Measurements from ENCODE around the gene TRAF3IP3.
"Not testable (repeated sequence)": the region's sequence is repeated elsewhere in the genome, so short reads cannot be mapped to it uniquely, and the experiment has no call there.

Gene TRAF3IP3

DNA sequence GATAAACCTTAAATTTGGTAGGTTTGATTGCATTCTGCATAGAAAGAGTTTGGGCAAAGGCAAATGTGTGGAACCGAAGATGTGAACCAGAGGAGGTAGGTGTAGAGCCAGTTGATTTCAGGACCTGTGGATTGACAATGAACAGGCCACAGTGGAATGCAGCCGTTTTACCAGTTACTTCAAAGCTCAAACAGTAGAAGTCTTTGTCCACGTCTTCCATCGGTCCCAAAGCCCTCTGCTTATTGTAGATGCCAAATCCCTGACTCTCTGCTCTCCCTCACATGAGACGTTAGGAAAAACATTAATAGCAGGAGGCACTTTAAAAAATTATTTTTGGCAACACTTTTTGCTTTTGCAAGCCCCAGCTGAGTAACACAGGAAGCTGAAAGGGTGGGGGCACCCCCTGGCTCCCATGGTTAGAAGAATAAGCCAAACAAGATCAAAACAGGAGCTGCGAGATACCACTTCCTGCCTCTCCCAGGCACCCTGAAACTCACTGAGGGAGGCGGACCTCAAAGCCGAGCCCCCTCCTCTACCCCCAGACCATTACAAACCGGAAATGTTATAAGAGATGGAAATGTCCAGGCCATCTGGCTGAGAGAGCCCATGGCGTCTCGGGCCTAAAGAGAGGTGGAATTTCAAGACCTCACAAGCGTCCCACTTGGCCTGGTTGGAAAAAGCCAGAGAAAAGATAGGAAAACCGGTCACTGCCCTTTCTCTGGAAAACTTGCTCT, 13.5 kb downstream of the TRAF3IP3 start:
- DNase-seq = no peak

- DNase-seq = no peak
Measured at GRCh38 chr1:209769971-209770370, 14.1 kb downstream of the TRAF3IP3 start.

- no peak for DNase-seq
Measured at GRCh38 chr1:209770636-209771415, 15.0 kb downstream of the TRAF3IP3 start.

GRCh38 chr1:209772126-209772525, 16.3 kb downstream of the TRAF3IP3 start:
- no peak for DNase-seq

- no peak for DNase-seq
Measured at GRCh38 chr1:209774592-209774991, 18.7 kb downstream of the TRAF3IP3 start.

DNA sequence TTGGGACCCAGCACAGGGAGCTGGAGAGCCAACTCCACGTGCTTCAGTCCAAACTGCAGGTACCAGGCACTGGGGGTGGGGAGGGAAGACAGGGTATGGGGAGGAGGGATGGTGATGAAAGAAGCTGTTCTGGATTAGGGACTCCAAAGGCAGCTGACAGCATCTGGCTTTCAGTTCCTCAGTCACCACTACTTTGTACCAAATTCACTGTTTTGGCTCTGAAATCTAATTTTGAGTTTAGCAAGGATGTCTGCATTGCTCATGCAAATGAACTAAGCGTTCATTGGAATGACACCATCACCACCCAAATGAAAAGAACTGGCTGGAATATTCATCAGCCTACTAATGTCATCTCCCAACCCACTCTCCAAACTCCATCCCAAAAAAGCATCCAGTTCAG, 19.8 kb downstream of the TRAF3IP3 start:
- DNase-seq = no peak

- DNase-seq = no peak
Measured at GRCh38 chr1:209777587-209777986, 21.7 kb downstream of the TRAF3IP3 start.

- DNase-seq = no peak
Measured at GRCh38 chr1:209778102-209778501, 22.2 kb downstream of the TRAF3IP3 start.

DNA sequence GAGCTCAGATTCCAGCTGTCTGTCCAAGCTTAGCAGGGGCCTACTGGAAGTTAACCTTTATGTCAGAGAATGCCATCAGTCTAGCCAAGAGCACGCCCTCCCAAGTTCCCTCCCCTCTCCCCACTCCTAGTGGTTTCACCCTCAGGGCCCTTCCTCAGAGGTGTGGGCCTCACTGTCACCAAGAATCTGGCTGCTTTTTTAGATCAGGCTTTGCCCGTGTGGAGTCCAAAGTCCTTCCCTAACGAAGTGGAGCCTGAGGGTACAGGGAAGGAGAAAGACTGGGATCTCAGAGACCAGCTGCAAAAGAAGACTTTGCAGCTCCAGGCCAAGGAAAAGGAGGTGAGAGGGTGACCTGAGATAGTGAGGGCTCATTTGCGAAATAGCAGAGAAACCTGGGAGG, 24.4 kb downstream of the TRAF3IP3 start:
- DNase-seq = no peak

GRCh38 chr1:209783386-209783785, 27.5 kb downstream of the TRAF3IP3 start:
- no peak for DNase-seq

- DNase-seq = peak; percentile 84
Measured at GRCh38 chr1:209784265-209785169, 28.7 kb downstream of the TRAF3IP3 start, which contains the start of gene C1orf74. Gene C1orf74 (minus strand): TSS chr1:209784559. CDS start chr1:209783634, 925 bp downstream.

DNA sequence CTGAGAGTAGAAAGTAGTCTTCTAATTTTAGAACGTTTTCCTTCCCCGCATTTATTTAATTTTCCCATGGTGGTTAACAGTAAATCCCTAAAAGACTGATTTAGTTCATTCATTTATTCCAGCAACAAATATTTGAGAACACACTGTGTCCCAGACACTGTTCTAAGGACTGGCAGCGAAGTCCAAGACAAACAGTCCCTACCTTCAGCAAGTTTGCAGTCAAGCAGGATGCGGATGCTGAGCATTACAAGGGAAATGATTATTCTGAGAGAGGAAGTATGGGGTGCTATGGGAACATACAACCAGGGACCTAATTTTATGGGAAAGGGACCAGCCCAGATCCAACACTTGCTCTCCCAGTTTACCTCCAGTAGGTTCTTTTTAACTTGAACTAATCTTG, 29.7 kb downstream of the TRAF3IP3 start:
- no peak for DNase-seq

DNA sequence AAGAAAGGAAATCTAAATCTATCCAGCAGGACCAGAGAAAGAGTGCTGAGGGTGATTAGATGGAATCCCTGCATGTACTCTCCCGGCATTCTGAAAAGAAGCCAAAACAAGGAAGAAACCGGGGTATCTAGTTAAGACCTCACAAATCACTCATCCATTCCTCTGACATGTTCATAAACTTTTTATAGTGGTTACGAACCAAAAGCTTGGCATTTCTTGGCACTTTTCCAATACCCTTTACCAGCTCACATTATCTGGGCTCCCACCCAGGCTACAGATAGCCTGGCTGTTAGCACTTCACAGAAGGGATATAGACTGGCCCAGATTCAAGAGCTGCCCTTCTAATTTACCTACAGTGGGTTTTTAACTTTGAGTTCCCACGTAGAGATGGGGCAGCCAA, 30.3 kb downstream of the TRAF3IP3 start:
- no peak for DNase-seq

GRCh38 chr1:209787551-209787950, 31.7 kb downstream of the TRAF3IP3 start:
- no peak for DNase-seq

- no peak for DNase-seq
Measured at GRCh38 chr1:209789245-209789644, 33.4 kb downstream of the TRAF3IP3 start.

DNA sequence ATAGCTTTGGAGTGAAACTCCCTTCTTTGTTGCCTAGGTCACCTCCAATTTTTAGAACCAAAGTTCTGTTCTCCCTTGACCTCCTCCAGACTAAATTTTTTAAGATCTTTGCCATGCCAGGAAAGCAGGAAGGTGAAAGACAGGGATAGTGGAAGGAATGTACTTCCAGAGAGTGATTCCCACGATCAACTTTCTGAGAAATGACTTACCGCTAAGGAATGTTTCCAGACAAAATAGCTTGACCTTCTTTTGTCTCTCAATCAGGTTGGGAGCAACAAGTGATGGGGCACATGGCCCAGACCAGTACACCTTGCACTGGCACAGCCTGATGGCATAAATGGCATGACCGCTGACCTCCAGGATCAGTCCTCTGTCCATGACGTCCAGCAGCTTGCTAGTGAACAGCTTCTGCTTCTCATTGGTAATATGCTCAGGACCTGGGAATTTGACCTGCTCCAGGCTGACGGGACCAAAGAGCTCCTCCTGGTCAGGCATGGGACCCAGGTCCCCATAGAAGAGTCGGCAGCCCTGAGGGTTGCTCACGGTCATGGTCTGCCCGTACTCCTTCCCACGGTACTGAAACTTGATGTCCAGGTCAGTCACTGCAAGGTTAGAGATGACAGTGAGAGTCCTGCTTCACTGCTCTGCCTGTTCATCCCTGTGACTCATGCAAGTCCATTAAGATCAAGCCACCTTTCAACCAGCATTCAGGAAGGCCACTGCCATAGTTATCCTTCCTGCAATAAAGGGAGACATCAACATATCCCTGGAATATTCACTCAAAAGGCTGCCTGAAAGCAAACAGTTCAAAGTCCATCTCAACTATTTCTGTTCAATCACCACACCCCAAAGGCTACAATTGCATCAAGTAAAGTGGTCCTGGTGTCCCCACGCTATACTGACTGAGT, 34.7 kb downstream of the TRAF3IP3 start:
- DNase-seq = no peak

GRCh38 chr1:209791920-209792319, 36.1 kb downstream of the TRAF3IP3 start:
- DNase-seq = no peak

DNA sequence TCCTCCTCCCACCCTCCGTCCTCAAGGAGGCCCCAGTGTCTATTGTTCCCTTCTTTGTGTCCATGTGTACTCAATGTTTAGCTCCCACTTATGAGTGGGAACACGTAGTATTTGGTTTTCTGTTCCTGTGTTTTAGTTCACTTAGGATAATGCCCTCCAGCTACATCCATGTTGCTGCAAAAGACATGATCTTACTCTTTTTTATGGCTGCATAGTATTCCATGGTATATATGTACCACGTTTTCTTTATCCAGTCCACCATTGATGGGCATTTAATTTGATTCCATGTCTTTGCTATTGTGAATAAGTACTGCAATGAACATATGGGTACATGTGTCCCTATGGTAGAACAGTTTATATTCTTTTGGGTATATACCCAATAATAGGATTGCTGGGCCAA, 37.9 kb downstream of the TRAF3IP3 start:
- not testable (repeated sequence) for DNase-seq

GRCh38 chr1:209797978-209798639, 42.3 kb downstream of the TRAF3IP3 start:
- DNase-seq = no peak

GRCh38 chr1:209800984-209801834, 45.4 kb downstream of the TRAF3IP3 start:
- DNase-seq = no peak
